ENCODE measurements around the gene UTF1.

Gene UTF1

GRCh38 chr10:133278577-133279265 is 48.7 kb downstream of the UTF1 start:
- TF ChIP-seq GATA1 (IDR thresholded peaks at IDR 0.05; ENCODE audit: low read depth, low read length) (no peak), POLR2A (IDR thresholded peaks at IDR 0.05; ENCODE audit: low read length) (peak; percentile 66)
- peak; percentile 90 to 93 for DNase-seq

- TF ChIP-seq GATA1 (IDR thresholded peaks at IDR 0.05; ENCODE audit: low read depth, low read length) = no peak
- no peak for TF ChIP-seq POLR2A (IDR thresholded peaks at IDR 0.05; ENCODE audit: low read length)
- peak; percentile 36 to 48 for DNase-seq
These were observed 49.6 kb downstream of the UTF1 start for GRCh38 chr10:133279326-133280226.

DNA sequence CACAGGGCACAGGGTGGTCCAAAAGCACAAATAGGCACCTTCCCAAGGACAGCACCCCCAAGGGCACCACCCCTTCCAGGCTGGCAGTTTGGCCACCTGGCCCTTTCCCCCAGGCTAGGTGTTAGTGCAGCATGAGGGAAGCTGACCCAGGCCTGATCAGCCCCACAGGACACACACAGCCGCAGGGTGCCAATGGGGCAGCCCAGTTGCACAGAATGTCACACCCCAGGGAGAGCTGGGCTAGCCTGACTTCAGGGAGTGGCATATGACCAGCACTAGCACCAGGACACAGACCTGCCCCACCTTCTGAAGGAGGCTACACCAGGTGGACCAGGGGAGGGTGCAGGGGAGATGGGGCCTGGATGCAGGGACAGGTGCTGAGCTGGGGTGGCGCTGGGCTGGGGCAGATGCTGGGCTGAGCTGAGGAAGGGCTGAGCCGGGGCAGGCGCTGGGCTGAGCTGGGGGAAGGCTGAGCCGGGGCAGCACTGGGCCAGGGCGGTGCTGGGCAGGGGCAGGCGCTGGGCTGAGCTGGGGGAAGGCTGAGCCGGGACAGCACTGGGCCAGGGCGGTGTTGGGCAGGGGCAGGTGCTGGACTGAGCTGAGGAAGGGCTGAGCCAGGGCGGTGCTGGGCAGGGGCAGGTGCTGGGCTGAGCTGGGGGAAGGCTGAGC is 50.5 kb downstream of the UTF1 start:
- no peak for DNase-seq
- TF ChIP-seq POLR2A (IDR thresholded peaks at IDR 0.05; ENCODE audit: low read length) (no peak), GATA1 (IDR thresholded peaks at IDR 0.05; ENCODE audit: low read depth, low read length) (no peak)

- no peak for DNase-seq
- TF ChIP-seq POLR2A (IDR thresholded peaks at IDR 0.05; ENCODE audit: low read length) (no peak), GATA1 (IDR thresholded peaks at IDR 0.05; ENCODE audit: low read depth, low read length) (no peak)
These were observed 51.1 kb downstream of the UTF1 start for GRCh38 chr10:133281084-133281483.

Measured in erythroblast (primary cell).